Suppressor macrophage treated with lipopolysaccharide for 1 hour (primary cell): ENCODE data around the gene FAT1.
"Not testable (repeated sequence)": the region's sequence is repeated elsewhere in the genome, so short reads cannot be mapped to it uniquely, and the experiment has no call there.

ENCODE experiments used
- DNase-seq, 3 donors: peaks; one replicate each; pipeline ENCODE4 v3.0.0-alpha.2; 2020 to 2022

FAT1 gene

DNA sequence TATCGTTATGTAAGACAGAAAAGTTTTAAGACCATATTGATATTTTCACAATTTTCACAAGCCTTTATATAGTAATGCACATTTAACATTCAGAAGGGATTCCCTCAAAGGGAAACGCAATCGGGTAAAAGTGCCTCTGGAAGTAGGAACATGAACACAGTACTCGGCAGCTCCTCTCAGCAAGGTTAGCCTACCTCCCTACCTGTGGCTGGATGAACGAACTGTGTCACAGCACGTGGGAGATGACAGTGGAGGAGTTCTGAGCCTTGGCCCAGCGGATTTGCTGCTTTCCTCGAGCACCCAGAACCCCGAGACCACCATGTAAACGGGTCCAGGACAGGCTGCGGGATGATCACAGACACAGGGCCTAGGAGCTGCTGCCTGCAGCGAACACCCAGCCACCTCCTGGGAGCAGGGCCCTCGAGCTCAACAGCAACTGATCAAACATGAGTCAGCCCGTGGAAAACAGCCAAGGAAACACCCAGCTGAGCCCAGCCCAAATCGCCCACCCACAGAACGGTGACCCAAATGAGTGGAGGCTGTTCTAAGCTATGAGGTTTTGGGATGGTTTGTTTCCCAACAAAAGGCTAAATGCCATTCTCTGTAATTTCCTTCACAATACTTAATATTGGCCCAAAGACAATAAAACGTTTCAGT lies 30.4 kb downstream of the FAT1 start:
- no peak for DNase-seq

GRCh38 chr4:186691396-186691795 lies 32.3 kb downstream of the FAT1 start:
- no peak for DNase-seq

DNA sequence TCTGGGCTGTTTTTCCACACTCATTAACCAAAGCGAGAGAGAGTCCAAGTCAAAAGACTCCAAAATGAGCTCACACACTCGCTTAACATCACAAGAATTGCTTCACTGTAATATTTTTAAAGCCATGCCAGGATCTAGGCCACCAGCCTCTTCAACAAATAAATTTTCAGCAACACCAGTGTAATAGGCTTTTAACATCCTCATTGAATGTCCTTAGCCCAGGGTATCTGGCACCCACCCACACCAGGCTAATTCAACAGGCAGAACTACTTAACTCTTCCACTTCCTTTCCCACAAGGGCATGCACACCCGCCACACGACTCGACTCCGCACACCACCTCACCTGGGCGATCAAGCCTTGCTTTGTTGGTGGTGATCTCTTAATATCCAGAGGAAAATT lies 34.2 kb downstream of the FAT1 start:
- DNase-seq: no peak

DNA sequence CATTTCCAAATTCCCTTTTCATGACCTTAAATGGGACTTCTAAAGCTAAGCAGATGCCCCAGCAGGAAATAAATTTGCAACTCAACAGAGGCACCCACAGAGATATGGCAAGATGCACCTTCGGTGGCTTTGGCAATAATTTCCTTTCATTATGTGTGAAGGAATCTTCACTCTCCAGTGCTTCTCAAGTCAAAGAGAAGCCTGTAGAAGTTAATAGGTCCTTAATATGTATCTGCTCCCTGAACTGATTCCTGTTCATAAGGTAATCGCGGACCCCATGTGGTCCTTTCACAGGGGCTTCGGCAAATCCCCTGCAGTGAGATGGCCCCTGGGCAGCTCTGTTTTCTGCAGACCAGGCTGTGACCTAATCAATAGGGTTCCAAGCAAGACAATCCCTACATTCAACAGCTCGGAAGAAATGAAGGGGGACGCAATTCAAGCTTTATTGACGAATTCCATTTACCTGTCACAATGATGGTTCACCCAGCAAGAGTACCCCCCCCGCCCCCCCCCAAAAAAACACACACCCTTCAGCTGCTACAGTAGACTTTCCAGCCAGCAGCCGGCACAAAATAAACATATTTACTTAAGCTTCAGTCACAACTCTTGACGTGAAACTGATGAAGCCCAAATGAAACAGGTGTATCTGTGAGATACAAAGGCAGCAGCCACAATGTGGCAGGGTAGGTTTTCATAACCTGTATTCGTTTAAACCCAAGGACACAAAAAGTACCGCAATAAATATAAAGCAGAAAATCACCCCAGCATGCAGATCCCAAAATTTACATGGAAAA lies 35.3 kb downstream of the FAT1 start:
- no peak for DNase-seq

- peak in 1 of 3 donors; percentile 0 for DNase-seq
These were observed 36.4 kb downstream of the FAT1 start for GRCh38 chr4:186687265-186687664.

GRCh38 chr4:186685767-186686183 lies 37.9 kb downstream of the FAT1 start:
- no peak for DNase-seq

DNA sequence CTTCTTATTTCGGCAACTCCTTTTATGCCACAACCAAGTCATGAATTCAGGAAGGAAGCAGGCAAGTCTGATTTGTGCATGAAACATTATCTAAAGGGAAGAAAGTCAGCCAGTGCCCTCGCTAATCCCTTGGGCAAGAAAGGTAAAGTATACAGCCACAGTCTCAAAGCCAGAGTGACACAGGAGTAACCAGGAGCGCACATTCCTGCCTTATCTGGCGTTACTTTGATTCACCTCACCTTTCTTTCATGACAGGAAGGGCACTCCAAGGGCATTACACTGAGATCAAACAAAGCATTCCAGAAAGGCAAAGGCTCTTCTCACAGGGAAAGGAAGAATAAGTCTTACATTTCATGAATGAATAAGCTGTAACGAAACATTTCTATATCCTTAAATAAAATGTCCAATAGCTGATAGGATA lies 38.8 kb downstream of the FAT1 start:
- no peak for DNase-seq

DNA sequence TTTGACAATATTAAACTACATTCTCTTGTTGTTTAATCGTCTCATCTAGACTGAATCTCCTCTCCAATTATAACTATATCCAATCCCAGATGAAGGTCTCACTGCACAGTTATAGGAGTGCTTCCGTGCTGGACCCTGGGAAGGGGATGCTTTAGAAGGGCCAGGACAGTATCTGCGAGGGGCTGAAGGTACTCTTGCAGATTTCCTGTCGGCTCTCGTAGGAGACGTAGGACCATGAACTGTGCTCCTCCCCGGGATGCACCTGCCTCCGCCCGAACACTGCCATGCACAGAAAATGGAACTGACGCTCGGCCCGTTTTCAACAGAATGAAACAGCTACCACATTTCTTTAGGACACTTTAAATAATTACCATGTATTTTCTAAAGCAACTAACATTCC lies 39.4 kb downstream of the FAT1 start:
- DNase-seq: no peak

DNA sequence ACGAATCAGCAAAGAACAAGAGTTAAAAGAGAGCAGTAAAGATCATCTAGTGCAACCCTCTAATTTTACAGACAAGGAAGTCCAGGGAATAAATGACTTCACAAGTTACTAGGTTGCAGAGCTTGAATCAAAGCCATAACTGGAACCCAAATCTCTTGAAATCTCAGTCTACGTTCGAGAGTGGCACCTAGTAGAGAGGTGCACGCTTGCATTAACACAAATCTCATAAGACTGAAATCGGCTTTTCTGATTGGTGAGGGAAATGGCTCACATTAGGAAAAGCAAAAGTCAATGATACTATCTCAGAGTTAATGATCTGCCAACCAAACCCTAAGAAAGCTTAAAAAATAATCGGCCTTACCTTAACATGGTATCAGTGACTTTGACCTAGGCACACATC lies 43.0 kb downstream of the FAT1 start:
- no peak for DNase-seq

- DNase-seq: no peak
These were observed 47.0 kb downstream of the FAT1 start for GRCh38 chr4:186676531-186677161.

GRCh38 chr4:186669735-186670134 lies 53.9 kb downstream of the FAT1 start:
- no peak for DNase-seq

- peak in 1 of 3 donors; percentile 2 for DNase-seq
These were observed 54.4 kb downstream of the FAT1 start for GRCh38 chr4:186669159-186669731.

DNA sequence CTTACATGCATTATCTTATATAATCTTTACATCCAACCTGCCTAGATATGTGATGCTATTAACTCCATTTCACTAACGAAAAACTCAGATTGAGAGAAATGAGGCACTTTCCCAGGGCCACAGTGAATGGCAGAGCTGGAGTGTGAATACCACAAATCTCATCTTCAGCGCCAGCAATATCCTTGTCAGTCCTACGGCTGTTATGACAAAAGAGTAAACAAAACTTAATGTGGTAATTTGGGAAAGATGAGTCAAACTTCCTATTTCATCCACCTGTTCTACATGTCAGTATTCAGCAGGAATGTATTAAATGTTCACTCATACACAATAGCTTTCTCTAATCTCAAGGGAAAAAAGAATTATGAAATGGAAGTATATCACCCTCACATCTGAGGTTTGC lies 56.9 kb downstream of the FAT1 start:
- DNase-seq: no peak

DNA sequence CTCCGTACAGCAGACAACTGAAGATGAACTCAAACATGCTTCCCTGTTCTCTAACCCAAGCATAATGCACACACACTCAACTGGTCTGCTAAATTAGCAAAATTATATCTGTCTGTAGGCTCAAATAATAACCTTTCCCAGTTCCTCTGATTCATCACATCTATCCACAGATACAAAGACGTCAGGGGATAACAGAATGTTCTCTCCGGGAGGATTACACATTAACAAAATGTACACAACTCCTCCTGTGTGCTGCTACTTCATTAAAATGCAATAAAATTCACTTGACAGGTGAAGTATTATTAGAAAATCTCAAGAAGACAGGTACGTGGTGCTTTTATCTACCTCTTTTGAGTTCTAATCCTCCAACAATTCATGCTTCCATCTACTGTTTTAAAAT lies 57.4 kb downstream of the FAT1 start:
- no peak for DNase-seq

- DNase-seq: no peak
These were observed 63.3 kb downstream of the FAT1 start for GRCh38 chr4:186660403-186660802.

- no peak for DNase-seq
These were observed 63.7 kb downstream of the FAT1 start for GRCh38 chr4:186659935-186660334.

DNA sequence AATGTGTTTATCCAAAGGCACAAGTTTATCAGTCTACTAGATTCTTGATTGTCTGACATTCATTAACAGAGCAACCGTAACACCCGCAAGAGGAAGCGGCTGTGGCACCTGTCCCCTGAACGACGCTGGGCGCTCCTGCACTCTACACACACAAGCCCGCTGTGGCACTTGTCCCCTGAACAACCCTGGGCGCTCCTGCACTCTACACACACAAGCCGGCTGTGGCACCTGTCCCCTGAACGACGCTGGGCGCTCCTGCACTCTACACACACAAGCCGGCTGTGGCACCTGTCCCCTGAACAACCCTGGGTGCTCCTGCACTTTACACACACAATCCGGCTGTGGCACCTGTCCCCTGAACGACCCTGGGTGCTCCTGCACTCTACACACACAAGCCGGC lies 64.2 kb downstream of the FAT1 start:
- DNase-seq: not testable (repeated sequence)

DNA sequence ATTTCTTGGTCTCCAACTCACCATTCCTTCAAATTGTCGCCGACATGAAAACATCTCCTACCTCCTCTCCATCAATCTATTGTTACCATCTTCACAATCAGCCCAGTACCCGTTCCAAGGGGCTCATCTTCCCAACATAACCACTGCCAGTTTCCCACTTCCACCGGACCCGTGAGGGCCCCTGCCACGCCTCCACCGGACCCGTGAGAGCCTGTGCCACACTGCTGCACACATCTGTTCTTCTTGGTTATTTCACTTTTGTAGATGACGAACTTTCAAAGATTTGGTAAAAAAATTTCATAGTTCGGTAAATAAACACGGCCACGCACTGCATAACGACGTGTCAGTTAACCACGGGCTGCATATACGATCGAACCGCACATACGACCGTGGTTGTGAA lies 65.0 kb downstream of the FAT1 start:
- no peak for DNase-seq

DNA sequence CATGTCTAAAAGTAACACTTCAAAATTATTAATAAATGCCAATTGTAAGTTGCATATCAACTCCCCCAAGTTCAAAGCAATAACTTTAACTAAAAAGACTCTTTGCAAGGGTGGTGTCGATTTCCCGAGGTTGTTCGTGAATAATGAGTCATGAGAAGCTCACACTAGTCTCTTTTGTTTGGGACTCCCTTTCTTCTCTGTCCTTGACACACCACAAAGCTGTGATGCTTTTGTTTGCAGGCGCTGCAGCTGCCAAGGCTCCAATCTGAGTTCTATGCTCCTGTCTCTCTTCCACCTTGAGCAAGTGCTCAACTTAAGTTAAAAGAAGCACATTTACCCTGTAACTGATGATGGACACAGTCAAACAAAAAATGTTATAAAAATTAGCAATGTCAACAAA lies 65.9 kb downstream of the FAT1 start:
- no peak for DNase-seq

DNA sequence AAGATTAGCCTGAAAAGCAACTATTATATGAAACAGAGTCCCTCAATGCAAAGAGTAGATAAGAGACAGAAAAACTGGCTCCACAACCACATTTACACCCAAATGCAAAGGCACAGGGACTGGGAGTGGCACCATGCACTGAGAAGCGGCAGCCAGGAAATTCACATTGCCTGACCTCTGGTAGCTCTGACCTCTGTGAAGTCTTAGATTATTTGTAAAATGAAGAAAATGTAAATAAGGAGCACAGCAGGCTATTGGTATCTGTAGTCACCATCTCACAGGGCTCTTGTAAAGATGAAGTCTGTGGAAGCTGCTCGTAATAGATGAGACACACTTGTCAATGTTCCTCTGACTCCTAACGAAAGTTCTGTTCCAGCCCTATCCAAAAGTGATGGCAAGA lies 69.7 kb downstream of the FAT1 start:
- no peak for DNase-seq

DNA sequence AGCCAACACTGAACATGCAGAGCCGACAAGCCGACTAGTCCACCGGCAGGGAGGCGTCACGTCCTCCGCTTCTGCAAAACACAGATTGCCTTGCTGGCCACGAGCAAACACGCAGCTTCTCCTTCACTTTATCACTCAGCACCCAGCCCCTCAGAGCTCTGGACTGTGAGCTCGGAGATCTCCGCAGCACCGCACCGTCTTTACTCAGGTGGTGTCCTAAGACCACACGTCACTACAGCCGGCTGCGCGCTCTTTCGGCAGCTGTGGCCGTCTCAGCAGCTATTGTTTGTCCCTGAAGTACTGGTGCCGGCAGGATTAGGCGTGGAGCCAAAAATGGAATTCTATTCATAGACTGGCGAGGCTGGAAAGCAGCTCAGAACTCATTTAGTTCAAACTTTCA lies 72.0 kb downstream of the FAT1 start:
- DNase-seq: no peak

DNA sequence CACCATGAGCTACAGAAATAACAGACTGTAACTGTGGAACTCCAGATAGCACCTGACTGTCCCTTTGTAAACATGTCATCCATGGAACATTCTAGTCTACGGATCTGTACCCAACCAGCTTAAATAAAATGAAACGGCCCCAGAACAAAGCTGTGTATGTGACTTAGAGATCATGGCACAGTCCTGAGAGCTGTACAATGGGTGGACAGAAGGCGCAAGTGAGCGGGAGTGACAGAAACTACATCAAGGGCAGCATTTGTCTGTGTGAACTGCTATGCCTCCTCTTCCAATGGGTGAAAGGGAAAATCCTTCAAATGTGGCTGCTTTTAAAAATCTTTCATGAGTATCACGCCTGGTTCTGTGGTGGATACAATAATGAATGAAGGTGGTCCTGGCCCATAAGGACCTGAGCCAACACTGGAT lies 72.5 kb downstream of the FAT1 start:
- DNase-seq: no peak

- DNase-seq: no peak
These were observed 73.1 kb downstream of the FAT1 start for GRCh38 chr4:186650401-186651180.
